WI38 (cell line): ENCODE results near the gene PEX16.
A peak's percentile ranks its signal among the peaks of the same experiment; 100 is the strongest.

Experiments
- H3K4me3 ChIP-seq: 2 replicates; pipeline ENCODE4 v1.5.1; 2011; ENCODE audit warnings: low read depth, mild to moderate bottlenecking, control low read depth, low read length
- TF ChIP-seq, protein P1 (sequence below): IDR thresholded peaks from 2 replicates; pipeline ENCODE4 v1.5.1; 2012; ENCODE audit warnings: low read depth, mild to moderate bottlenecking, control low read depth, low read length

Gene PEX16

DNA sequence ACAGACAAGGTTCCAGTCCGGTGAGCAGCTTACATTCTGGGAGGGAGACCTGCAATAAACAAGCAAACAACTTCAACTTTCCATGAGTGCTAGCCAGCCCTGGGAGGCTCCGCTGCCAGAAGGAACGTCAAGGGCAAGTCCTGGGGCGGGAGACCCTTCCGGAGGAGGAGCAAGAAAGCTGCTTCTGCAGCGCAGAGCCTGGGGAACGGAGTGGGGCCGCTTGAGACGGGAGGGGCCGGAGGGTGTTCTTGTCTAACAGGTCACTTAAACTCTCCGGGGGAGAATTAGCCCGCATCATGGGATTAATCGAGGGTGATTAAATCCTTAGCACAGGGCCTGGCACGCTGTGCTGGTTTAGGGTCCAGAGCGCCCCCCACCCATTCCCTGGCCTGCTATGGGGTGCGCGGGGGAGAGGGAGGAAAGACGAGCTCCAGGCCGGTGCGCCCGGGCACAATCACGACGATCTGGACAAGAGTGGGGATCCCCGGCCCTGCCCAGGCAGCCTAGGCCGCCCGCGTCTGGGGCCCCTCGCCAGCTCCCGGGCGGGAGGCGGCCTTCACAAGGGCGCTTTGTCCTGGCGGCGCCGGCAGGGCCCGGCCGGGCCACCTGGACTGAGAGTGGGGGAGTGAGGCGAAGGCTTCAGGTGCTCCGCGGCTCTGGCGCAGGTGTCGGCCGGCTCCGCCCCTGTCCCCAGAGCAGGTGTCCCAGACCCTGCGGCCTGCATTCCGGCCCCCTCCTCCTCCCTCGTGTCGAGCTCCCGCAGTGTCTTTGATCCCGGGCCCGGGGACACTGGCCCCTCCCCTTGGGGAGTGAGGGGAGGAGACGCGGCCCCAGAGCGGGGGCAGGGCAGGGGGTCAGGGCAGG is 4.1 kb upstream of the PEX16 start:
- no peak overlapping the region for H3K4me3 ChIP-seq
- TF ChIP-seq, protein P1, sequence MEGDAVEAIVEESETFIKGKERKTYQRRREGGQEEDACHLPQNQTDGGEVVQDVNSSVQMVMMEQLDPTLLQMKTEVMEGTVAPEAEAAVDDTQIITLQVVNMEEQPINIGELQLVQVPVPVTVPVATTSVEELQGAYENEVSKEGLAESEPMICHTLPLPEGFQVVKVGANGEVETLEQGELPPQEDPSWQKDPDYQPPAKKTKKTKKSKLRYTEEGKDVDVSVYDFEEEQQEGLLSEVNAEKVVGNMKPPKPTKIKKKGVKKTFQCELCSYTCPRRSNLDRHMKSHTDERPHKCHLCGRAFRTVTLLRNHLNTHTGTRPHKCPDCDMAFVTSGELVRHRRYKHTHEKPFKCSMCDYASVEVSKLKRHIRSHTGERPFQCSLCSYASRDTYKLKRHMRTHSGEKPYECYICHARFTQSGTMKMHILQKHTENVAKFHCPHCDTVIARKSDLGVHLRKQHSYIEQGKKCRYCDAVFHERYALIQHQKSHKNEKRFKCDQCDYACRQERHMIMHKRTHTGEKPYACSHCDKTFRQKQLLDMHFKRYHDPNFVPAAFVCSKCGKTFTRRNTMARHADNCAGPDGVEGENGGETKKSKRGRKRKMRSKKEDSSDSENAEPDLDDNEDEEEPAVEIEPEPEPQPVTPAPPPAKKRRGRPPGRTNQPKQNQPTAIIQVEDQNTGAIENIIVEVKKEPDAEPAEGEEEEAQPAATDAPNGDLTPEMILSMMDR = no peak

DNA sequence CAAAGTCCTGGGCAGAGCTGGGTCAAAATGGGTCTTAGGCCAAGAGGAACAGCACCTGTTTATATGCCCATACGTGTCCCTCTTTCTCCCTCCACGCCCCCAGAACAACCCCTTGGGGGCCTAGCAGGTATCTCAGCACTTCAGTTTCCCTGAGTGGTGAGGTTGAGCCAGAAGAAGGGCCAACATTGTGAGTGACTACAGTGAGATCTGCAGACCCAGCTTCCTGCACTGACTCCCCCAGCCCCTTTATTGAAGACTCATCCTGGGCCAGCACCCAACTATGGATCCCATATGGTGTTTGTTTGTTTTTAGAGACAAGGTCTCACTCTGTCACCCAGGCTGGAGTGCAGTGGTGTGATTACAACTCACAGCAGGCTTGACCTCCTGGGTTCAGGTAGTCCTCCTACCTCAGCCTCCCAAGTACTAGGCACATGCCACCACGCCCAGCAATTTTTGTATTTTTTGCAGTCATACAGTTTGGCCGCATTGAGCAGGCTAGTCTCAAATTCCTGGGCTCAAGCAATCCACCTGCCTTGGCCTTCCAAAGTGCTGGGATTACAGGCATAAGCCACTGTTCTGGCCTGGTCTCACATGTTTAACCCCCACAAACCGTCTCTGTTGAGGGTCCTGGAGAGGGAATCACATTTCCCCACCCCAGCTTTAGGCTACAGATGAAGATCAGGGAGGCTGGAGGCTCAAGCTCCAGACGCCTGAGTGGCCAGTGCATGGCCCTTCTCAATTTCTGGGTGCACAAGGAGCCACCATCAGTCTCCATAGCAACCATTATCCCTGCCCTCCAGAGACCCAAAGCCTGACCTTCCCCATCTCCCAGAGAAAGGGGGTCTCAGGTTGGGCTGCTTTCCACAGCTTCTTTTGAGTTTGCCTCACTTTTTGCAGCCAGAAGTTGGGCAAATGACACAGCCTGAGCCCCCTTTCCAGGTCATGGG is 3.1 kb upstream of the PEX16 start:
- TF ChIP-seq, protein P1 = no peak
- H3K4me3 ChIP-seq = no peak overlapping the region

DNA sequence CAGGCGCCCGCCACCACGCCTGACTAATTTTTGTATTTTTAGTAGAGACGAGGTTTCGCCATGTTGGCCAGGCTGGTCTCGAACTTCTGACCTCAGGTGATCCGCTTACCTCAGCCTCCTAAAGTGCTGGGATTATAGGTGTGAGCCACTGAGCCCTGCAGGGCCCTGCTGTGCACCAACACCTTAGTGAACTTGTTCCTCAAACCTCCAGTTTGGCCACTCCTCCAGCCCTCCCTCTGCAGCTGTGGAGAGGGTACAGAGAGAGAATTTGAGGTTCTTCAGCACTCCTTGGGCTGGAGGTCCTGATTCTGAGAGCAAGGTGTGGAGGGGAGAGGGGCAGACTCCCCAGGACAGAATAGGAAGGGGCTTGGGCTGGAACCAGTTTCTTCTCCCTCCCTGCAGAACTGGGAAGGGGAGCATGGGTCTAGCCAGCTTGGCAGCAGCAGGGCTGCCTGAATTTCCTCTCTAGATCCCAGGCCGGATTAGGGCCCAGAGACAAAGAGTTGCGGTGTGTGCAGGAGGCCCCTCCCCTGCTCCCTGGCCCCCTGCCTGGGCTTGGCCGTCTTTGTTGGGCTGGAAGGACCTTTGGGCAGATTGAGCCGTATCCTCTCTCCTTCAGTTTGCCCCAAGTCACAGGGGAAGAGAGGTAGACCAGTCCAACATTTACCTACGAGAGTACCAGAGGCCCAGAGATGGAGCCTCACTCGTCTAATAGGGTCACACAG is 2.3 kb upstream of the PEX16 start:
- H3K4me3 ChIP-seq = no peak overlapping the region
- TF ChIP-seq, protein P1 = no peak

DNA sequence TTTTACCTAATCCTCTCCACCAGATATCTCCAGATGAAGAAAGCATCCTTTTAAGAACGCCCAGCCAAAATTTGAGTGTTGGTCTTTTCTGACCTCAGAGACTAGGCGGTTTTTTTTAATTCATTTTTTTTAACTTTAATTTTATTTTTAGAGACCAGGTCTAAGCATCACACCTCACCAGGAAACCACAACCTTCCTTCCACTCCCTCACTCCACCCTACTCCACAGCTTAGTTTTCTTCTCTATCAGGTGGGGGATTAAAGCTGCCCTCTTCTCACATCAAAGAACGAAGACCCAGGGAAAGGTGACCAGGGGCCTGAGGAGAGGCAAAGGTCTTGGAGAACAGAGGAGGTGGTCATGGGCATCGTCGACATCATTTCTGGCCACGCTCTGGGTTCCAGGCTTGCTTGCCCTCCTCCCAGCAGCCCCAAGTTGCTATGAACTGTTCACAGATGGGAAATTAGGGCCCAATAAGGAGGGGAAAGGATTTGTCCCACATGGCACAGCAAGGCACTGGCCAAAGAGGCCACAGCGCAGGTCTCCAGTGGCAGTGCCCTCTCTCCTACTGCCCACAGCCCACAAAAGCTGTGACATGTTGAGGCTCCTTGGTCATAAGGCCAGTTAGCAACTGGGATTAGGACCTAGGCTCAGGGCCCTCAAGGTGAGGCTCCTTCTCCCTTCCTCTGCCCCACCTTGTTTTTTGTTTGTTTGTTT is 1.4 kb upstream of the PEX16 start:
- TF ChIP-seq, protein P1 = no peak
- H3K4me3 ChIP-seq = peak overlapping the region; percentile 87

DNA sequence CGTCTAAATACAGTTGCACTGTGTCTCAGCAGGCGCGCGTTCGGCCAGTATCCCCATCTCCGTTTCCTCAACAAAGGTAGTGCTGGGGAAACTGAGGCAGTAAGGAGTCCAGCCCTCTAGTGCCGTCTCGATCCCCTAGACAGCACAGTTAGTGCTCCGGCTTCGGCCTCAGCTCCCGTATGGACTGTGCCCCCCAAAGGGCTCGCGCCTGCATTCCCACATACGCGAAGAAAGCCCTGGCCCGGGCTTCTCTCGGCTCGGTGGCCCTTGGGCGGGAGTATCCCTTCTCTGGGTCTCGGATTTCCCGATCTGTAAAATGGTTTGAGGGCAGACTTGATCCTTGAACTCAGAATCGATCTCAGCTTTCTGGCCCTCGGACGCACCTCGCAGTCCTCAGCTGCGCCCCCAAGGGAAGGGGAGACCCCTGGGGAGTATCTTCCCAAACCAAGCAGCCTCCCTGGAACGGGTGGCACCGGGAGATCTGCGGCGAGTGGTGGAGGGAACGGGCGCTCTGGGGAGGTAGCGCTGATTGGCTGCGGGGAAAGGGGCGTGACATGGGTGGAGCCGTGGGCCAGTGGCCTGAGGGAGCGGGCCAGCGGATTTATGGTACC is 759 bp upstream of the PEX16 start:
- TF ChIP-seq, protein P1 = no peak
- H3K4me3 ChIP-seq = peak overlapping the region; percentile 87

DNA sequence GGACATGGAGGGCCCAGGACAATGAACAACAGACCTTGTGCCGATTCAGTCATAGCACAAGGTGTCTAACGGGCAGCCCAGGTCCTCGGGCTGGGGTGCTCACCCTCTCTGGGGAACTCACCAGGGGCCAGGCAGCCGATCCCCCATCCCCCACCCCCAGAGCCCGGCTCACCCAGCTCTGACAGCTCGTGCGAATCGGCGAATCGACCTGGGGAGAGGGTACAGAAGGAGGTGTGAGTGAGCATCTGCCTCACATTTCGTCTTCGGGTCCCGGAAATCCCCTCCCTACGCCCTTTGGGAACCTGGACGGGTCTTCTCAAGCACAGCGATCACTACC is 423 bp downstream of the PEX16 start:
- TF ChIP-seq, protein P1 = no peak
- H3K4me3 ChIP-seq = peak overlapping the region; percentile 87
